ENCODE data around the gene CD33. TPM values are rescaled to one million over a fixed set of nuclear protein-coding genes. Genes with fewer than 3 reads are reported as not detected.

Gene CD33
- total and polyA plus RNA-seq, 9 of the 15 experiments (the other 6 are each of a cell fraction or from before 2014, with no cell fraction given), result 36.1 to 88.6 (median 49.6) TPM

DNA sequence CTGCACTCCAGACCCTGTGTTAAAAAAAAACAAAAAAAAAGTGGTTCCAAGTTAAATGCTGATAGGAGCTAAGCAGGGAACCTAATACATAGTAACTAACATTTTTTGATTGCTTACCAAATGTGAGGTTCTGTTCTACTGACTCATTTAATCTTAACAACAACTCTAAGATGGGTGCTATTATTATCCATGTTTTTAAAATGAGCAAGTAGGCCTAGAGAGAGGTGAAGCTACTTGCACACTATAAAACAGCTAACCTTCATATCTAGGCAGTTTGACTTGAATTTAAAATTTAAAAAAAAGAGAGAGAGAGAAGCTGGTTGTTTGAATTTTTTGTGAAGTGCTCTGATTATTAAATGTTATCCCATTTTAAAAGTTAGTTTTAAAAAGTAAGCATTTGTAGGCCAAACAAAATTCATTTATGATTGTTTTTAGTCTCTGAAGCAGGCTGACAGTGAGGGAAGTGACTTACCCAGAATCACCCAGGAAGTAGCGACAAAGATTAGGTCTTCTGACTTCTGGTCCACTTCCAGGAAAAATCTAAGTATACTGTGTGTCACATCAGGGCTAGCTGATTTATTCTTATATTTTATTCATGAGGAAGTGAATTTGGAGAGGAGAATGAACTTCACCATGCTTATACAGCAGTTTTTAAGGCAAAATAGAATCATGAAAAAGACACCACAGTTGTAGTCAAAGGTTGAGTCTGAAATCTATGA lies 28.4 kb downstream of the CD33 start (continued):
- TF ChIP-seq, protein P1, sequence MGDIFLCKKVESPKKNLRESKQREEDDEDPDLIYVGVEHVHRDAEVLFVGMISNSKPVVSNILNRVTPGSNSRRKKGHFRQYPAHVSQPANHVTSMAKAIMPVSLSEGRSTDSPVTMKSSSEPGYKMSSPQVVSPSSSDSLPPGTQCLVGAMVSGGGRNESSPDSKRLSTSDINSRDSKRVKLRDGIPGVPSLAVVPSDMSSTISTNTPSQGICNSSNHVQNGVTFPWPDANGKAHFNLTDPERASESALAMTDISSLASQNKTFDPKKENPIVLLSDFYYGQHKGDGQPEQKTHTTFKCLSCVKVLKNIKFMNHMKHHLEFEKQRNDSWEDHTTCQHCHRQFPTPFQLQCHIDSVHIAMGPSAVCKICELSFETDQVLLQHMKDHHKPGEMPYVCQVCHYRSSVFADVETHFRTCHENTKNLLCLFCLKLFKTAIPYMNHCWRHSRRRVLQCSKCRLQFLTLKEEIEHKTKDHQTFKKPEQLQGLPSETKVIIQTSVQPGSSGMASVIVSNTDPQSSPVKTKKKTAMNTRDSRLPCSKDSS (IDR thresholded peaks at IDR 0.05; ENCODE audit: low read depth, partially characterized antibody), result no peak
- TF ChIP-seq HNRNPK (IDR thresholded peaks at IDR 0.05; ENCODE audit: low read depth, low read length, poor library complexity, severe bottlenecking) (no peak), ETV6 (IDR thresholded peaks at IDR 0.05; ENCODE audit: borderline replicate concordance in 1 of 2, low read depth in 2 of 2, low read length in 1 of 2) (peak; percentile 71 to 79; a peak in 2 of 4 replicates), ETV6 (CRISPR knock-in tag; IDR thresholded peaks at IDR 0.05; ENCODE audit: borderline replicate concordance) (no peak), ZNF316 (IDR thresholded peaks at IDR 0.05) (peak; percentile 64), GABPA (tag; conservative IDR thresholded peaks at IDR 0.05; ENCODE audit: low read depth) (0 out of 2 replicates have a peak, but pooled peaks have one; percentile 30), SAFB2 (IDR thresholded peaks at IDR 0.05; ENCODE audit: borderline replicate concordance, low read depth, low read length, severe bottlenecking) (no peak)

- Histone ChIP-seq H3K9me1 (ENCODE audit: control insufficient read depth, insufficient read depth, low read length) (no peaks in the 10 kb centered on the region), H2AFZ (ENCODE audit: low read depth, low read length) (no peak overlapping the region), H3K79me2 (ENCODE audit: control insufficient read depth, insufficient read depth, low read length) (no peaks in the 10 kb centered on the region), H3K27me3 (ENCODE audit: control insufficient read depth in 2 of 2, insufficient read depth in 2 of 2, low read length in 2 of 2) (0 out of 5 replicates have a peak, but pooled peaks cover 0 to under 1% of the 10 kb centered on the region in 2 experiments), H3K36me3 (ENCODE audit: control insufficient read depth, insufficient read depth, low read length) (no peaks in the 10 kb centered on the region), H3K4me2 (ENCODE audit: insufficient read depth, low read length) (no peak overlapping the region), H3K4me1 (replicated peaks in 1 of 2; ENCODE audit: control insufficient read depth in 2 of 2, insufficient read depth in 2 of 2, low read length in 2 of 2) (peaks cover 4 to 12% of the 10 kb centered on the region in 2 experiments; a peak in 3 of 5 replicates), H3K9ac (ENCODE audit: insufficient read depth in 1 of 2, low read depth in 2 of 2, low read length in 2 of 2) (no peak overlapping the region), H4K20me1 (replicated peaks; ENCODE audit: control insufficient read depth, insufficient read depth, low read length) (no peaks in the 10 kb centered on the region), H3K9me3 (replicated peaks; ENCODE audit: control insufficient read depth, insufficient read depth, low read depth, low read length) (no peaks in the 10 kb centered on the region), H3K4me3 (no peak overlapping the region), H3K27ac (ENCODE audit: extremely low read depth, low read depth, low read length) (no peak overlapping the region)
- DNase-seq (ENCODE audit: extremely low read depth in 1 of 4, low spot score in 3 of 4) (no peak), FAIRE-seq (no peak), ATAC-seq (no peak)
- ChIA-PET POLR2A (no interaction called here), CTCF (ENCODE audit: low intra/inter-chr PET ratio) (no interaction called here)
- no TSS peak for BruUV-seq (replicated peaks)
- 17% methylated on average over 2 of the region's 2 CpGs for WGBS (ENCODE audit: insufficient coverage, low coverage, missing lambda C conversion rate)
- intact Hi-C loops (cut with micrococcal nuclease), result no loop called here
- in situ Hi-C loops (cut with MboI), result loop anchor here (5.0 kb wide), 1 partner anchor 99 kb away; no protein-coding TSS in a partner anchor
- no peak for TF ChIP-seq ZNF830 (CRISPR knock-in tag; IDR thresholded peaks at IDR 0.05)
- TF ChIP-seq FOSL1 (tag; conservative IDR thresholded peaks at IDR 0.05), result no peak
- TF ChIP-seq HOXB6 (CRISPR knock-in tag; IDR thresholded peaks at IDR 0.05; ENCODE audit: borderline replicate concordance), result no peak
- TF ChIP-seq, protein P2, sequence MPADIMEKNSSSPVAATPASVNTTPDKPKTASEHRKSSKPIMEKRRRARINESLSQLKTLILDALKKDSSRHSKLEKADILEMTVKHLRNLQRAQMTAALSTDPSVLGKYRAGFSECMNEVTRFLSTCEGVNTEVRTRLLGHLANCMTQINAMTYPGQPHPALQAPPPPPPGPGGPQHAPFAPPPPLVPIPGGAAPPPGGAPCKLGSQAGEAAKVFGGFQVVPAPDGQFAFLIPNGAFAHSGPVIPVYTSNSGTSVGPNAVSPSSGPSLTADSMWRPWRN (IDR thresholded peaks at IDR 0.05; ENCODE audit: low read depth), result no peak
- no peak for TF ChIP-seq MCM7 (IDR thresholded peaks at IDR 0.05)
- no peak for TF ChIP-seq EZH2 (IDR thresholded peaks at IDR 0.05; ENCODE audit: borderline replicate concordance, low read depth, low read length)
- no peak for TF ChIP-seq PPARD (CRISPR knock-in tag; IDR thresholded peaks at IDR 0.05)
- no peak for TF ChIP-seq SNRNP70 (optimal IDR thresholded peaks at IDR 0.05; ENCODE audit: low read depth, low read length)
- no peak for TF ChIP-seq TFAM (CRISPR knock-in tag; conservative IDR thresholded peaks at IDR 0.05)
- no peak for TF ChIP-seq KAT7 (CRISPR knock-in tag; IDR thresholded peaks at IDR 0.05; ENCODE audit: borderline replicate concordance)
- TF ChIP-seq POLR2B (IDR thresholded peaks at IDR 0.05; ENCODE audit: low read depth, partially characterized antibody), result no peak
- TF ChIP-seq DLX4 (CRISPR knock-in tag; IDR thresholded peaks at IDR 0.05), result no peak
- no peak for TF ChIP-seq BHLHE40 (IDR thresholded peaks at IDR 0.05; ENCODE audit: low read length)
Measured at GRCh38 chr19:51256155-51256625, 31.3 kb downstream of the CD33 start.
